ENCODE data around the gene EVI2A.

DNA sequence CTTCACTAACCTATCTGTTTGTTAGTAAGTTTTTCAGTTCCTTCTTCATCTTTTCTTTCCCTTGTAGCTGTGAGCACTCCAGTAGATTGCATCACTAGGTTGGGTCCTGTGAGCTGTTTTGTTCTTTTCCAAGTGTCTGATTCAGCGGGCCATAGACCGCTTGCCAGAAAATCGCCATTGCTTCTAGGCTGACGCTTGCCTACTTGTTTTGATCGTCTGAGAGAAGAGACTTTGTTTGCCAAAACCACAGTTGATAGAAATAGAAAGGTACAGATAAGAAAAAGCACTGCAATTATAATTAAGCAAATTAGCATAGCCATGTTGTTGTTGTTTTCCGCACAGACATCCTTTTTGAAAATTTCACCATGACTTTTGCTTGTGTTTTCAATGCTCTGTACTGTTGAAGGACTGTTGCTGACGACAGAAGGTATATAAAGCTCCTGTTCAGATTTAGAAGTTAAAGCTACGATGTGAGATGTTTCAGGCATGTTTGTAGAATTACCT lies 3.1 kb downstream of the EVI2A start:
- TF ChIP-seq, protein P1, sequence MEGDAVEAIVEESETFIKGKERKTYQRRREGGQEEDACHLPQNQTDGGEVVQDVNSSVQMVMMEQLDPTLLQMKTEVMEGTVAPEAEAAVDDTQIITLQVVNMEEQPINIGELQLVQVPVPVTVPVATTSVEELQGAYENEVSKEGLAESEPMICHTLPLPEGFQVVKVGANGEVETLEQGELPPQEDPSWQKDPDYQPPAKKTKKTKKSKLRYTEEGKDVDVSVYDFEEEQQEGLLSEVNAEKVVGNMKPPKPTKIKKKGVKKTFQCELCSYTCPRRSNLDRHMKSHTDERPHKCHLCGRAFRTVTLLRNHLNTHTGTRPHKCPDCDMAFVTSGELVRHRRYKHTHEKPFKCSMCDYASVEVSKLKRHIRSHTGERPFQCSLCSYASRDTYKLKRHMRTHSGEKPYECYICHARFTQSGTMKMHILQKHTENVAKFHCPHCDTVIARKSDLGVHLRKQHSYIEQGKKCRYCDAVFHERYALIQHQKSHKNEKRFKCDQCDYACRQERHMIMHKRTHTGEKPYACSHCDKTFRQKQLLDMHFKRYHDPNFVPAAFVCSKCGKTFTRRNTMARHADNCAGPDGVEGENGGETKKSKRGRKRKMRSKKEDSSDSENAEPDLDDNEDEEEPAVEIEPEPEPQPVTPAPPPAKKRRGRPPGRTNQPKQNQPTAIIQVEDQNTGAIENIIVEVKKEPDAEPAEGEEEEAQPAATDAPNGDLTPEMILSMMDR (IDR thresholded peaks at IDR 0.05): no peak
- peak in 1 of 2 donors; percentile 81 for TF ChIP-seq EP300 (IDR thresholded peaks at IDR 0.05)
- no peak for TF ChIP-seq POLR2A (IDR thresholded peaks at IDR 0.05)
